Erythroblast (primary cell): ENCODE data around the gene FASN.

Experiments
- DNase-seq, 2 experiments: peaks; one replicate each; lab custom pipeline; 2025; lab: John Stamatoyannopoulos, UW
- GATA1 ChIP-seq: IDR thresholded peaks from 2 replicates; pipeline ENCODE4 v1.6.1; 2011; ENCODE audit warnings: low read depth, mild to moderate bottlenecking, control low read depth, low read length, moderate library complexity
- POLR2A ChIP-seq: IDR thresholded peaks from 2 replicates; pipeline ENCODE4 v1.6.1; 2011; ENCODE audit warnings: mild to moderate bottlenecking, low read length

FASN gene

DNA sequence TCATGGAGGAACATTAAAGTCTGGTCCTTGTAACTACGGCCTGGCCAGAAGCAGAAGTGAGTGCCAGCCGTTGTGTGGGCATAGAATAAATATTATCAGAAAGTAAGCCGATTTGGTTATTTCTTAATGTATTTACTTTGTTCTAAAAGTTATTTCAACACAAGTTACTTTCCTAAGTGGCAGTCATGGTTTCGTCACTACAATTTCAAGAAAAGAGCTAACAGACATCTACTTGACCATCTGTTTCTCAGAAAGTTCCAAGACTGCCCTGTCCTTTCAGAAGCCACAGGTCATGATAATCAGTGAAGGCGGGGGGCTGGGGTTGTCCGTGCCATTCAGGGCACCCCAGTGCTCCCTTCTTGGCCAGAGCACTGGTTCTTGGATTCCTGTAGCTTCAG is 14.9 kb upstream of the FASN start:
- DNase-seq = no peak
- no peak for TF ChIP-seq GATA1
- no peak for TF ChIP-seq POLR2A

DNA sequence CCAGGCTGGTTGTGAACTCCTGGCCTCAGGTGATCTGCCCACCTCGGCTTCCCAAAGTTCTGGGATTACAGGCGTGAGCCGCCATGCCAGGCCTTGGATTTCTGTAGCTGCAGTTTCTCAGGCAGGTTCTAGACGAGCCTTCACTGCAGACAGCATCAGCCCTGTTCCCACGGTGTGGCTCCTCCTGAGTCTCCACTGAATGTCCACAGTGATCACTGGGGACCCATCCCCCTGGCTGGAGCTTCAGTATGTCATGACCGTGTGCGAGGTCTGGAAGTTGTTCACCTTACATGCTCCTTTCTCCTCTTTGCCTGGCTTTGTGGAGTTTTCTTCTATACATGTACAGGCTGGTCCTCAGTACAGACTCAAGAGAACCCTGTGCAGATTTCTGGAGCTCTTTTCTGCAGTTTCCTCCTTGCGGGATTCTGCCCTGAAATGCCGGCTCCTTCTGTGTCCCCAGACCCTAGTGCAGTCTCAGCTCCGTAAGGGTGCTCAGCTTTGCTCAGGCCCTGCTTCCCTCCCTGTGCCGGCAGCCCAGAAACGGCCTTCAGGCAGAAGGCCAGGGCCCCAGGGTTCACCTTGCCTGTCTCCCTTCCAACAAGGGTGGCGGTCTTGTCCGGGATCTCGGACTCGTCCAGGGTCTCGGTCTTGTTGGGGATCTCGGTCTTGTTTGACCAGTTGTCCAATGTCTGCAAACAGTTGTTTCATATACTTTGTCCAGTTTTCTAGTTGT is 14.3 kb upstream of the FASN start:
- DNase-seq = no peak
- TF ChIP-seq GATA1 = no peak
- TF ChIP-seq POLR2A = no peak

DNA sequence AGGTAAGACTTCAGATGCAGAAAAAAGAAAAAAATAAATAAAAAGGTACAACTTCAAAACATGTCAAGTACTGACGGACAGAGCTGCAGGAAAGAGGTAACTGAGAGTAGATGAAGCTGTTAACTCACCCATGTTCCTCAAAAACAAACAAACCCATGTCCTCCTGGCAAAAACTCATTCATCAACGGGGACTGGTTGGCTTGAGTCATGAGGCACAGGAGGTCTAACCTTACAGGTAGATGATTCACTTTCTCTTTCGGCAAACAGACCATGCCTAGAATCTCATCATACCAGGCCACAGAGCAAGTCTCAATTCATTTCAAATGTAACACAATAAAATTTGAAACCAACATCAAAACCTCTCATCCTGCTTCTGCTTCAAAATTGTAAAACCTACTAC is 12.3 kb upstream of the FASN start:
- TF ChIP-seq GATA1 = no peak
- TF ChIP-seq POLR2A = no peak
- DNase-seq = no peak

DNA sequence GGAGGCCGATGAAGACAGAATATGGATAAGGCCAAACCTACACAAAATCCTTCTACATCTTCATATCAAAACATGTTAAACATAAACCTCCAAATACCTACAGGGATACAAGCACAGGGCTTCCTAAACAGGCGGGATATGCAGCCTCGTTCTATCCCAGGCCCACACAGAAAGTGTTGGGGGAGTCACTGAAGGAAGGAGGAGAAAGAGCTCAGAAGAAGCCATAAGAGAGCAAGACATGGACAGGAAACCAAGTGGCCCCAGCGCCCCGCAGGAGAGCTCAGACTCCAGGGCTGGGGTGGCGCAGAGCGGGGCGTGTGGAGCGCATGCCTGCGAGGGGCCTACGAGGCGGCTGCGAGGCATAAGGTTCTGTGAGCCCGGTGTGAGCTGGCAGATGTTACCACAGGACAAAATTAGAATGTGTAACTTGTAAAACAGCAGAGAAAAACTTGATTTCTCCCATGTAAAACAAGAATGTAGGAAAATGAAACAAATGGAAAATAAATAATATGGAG is 11.0 kb upstream of the FASN start:
- TF ChIP-seq POLR2A (no peak), GATA1 (no peak)
- DNase-seq = no peak

DNA sequence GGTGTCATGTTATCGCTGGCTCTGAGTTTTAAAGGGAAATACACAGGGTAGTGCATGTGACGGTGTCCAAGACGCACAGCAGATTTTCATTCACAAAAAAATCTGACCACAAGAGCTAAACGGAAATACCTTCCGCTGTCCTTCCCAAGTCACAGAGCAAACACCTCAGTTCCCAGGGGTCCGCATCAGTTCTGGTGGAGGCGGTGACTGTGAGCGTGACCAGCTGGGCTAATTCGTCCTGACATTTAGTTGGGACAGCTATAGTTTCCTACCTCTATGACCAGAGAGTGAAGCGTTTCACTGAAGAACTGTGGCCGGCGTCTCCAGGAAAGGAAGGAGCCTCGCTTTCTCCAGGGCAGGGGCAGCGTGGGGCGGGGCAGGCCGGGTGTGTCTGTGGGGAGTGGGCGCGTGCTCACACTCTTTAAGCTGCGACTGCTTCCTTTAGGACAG is 10.5 kb upstream of the FASN start:
- TF ChIP-seq POLR2A = no peak
- TF ChIP-seq GATA1 = no peak
- no peak for DNase-seq

DNA sequence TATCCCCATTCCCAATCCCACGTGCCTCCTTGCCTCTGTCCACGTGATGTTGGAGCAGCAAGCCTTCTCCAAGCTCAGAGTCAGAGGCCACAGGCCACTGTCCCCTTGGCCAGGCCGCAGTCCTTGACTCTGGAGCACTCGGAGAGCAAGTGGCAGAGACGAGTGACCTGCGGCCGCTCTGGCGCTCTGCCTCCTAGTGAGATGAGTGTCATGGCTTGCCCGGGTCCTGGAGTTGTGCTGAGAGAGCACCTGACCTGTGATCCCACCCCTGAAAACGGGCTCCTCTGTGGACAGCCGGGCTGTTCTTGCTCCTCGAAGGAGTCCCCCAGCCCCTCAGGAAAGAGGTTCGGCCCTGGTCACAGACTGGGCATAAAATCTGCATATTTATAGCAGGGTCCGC is 10.0 kb upstream of the FASN start:
- no peak for DNase-seq

DNA sequence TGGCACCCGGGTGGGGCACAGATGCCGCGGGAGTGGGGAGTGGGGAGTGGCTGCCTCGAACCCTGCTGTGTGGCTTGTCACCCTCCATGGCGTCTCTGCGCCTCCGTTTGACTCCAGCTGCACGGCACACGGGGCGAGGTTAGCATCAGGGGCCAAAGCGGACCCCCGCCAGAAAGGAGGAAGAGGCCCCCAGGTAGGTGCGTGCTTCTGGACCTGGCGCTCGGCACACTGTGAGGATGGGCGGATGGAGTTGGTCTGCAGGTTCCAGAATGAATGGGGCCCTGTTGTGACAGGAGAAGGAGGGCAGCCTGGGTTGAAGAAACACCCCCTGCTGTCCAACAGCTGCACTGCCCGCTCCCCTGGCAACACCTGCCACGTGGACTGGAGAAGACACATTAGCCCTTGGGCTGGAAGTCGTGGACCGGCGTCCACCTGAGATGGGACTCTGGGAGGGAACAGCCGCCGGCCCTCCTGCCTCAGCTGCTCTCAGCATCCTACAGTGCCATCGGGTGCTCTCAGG is 9.4 kb upstream of the FASN start:
- TF ChIP-seq POLR2A (no peak), GATA1 (no peak)
- DNase-seq = peak; percentile 34 to 38

More for the DNA sequence above, 10.0 kb upstream of the FASN start:
- TF ChIP-seq POLR2A (no peak), GATA1 (no peak)

DNA sequence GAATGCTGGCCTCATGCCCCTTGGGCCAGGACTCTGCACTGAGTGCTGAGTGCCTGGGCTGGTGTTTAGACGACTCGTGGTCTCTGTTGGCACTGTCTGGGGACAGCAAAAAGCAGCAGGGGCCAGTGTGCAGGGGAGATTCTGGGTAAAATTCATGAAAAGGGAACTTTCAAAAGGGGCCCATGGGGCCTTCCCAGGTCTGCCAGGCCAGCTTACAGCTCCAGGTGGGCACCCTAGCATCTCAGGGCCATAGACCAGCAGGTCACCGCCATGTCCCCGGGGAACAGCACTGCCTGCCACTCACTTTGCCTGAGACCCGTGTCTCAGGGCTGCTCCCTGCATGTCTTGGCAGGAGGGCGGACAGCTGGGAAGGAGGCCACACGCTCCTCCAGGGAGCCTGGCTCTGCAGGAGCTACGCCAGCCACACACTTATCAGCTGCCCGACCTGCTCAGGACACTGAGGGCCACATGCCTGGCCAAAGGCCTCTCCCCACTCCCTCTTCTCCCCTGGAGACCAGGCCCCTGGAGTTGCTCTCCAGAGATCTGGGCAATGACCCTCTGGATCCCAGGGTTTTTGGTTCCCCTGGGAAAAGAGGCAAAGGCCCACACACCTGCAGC is 8.8 kb upstream of the FASN start:
- DNase-seq = no peak
- TF ChIP-seq GATA1 (no peak), POLR2A (no peak)

DNA sequence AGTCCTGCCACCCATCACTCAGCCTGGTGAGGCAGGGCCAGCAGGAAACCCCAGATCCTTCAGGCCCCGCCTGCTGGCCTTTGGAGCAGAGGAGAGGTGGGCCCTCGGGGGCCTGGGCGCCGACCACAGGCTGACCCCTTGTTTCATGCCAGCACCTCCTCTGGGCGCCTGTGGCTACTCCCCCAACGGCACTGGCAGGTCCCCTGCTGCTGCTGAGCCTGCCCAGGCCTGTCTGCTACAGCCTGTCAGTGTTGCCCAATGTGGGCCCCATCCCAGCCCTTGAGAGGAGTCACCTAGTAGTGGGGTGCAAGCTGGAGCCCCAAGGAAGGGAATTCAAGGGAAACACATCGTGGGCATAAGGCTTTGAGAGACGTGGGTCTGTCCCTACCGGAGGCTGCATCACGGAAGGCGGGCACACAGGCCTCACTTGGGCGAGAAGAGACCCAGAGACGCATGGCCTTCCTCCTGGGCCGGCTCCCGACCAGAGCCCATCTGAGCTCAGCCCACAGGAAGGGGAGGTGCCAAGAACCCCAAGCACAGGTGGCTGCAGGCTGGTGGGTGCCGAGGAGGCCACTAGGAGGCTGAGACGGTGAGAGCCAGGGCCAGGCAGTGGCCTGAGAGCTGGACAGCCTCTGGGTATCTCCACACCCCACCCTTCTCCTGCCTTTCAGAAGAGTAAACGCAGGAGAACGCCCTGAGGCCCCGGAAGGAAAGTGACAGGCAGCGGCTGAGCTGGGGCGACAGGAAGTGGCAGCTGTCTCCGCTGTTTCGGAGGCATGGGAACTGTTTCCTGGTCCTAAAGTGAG is 8.0 kb upstream of the FASN start:
- TF ChIP-seq GATA1 (no peak), POLR2A (peak; percentile 69)
- peak; percentile 78 to 84 for DNase-seq

DNA sequence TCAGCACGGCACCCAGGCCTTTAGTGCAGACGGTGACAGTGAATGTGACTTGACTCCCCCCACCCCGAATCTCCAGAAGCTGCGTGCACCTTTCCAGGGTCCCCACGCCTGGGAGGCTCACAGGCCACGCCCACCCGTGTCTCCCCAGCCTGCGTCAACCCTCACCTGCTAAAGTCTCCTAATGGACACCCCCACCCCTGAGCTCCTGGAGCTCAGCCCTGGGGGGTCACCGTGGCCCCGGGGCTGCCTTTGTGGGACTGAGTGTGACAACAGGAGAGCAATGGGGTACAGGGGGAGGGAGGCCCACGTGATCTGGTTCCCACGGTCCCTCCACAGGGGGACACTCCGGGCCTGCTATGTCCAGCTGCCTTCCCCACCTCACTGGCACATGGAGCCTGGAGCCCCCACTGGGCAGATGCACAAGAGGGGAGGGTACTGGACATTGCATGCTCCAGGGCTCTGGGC is 7.4 kb upstream of the FASN start:
- DNase-seq = no peak
- TF ChIP-seq POLR2A (no peak), GATA1 (no peak)

DNA sequence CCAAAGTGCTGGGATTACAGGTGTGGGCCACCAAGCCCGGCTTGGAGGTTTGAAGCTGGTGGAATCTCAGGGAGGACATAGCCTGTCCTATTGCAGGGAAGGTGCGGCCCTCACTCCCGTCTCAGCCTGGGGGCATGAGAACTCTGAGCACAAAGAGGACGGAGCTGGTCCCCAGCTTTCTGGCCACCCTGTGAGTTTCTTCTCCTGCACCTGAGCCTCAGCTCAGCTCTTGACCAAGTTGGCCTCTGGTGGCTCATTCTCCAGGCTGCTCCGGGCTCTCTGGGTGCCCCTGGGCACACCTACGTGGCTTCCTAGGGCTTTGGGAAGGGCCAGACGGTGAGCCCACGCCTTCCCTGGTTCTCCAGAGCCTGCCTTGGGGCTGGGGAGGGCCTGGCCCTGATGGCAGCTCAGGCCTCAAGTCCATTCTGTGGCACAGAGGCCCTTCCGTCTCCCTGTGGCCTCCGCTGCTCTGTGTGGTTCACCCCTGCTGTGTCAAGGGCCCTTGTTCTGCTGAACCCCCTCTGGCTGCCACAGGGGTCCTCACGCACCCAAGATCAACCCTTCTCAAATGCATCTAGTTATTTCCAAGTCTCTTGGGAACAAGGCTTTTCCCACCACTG is 6.9 kb upstream of the FASN start:
- TF ChIP-seq POLR2A = no peak
- no peak for TF ChIP-seq GATA1
- DNase-seq = no peak

DNA sequence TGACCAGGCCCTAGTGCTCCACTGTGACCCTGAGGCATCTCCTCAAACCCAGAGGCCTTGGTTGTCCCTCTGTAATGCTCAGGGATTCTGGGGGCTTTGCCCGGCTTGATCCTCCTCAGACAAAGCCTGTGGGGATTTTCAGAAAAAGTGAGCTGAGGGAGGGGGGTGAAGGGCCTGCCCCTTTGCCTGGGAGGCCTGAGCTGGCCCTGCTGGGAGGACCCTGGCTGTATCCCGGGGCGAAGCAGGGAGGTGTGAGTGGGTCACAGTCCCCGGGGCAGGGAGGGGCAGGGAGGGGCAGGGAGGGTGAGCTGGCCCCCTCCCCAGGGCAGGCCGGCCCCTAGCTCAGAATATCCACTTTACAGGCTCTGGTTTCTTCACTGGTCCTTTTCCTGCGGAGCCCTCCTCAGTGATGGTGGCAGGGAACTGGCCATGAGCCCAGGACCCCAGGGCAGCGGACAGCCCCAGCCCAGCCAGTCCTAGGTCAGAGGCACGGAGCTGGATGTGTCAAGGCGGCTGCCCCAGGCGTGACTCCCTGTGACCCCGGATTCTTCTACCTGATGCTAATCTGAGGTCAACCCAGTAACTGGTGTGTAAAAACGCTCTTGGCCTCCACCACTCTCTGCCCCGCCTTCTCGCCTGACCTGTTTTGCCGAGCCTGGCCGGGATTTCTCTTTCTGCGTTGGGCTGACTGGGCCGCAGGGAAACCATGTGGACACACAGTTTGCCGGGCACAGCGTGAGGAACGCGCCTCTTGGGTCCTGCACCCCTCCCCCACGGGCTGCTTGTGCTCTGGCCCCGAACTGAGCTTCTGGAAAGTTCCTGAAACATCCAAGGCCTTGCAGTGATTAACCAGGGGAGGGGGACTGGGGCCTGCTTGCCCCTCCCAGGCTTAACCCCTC is 5.8 kb upstream of the FASN start:
- DNase-seq = no peak
- TF ChIP-seq POLR2A = no peak
- no peak for TF ChIP-seq GATA1
